Stimulated activated naive CD8-positive, alpha-beta T cell treated with anti-CD3 and anti-CD28 coated beads, Interleukin-15, amount 100 ng/mL, for 72 hours (primary cell): Measurements from ENCODE around the gene LIAS.

Experiments
- ATAC-seq: fragments of 150-1000 bp; cut with Tn5 transposase; 2 replicates; pipeline ENCODE4 v1.10.0; 2021; ENCODE audit warnings: mild to moderate bottlenecking, moderate library complexity
- DNase-seq, 2 donors: peaks; one replicate each; pipeline ENCODE4 v3.0.0; 2021 to 2022
- H3K27ac Mint-ChIP-seq, 2 donors: one replicate each; pipeline ENCODE4 v1.8.0; 2022; ENCODE audit warnings: mild to moderate bottlenecking in 2 of 2, mixed read lengths in 2 of 2, moderate library complexity in 2 of 2
- H3K27me3 Mint-ChIP-seq: one replicate; pipeline ENCODE4 v1.8.0; 2022; ENCODE audit warnings: mixed read lengths
- H3K4me1 Mint-ChIP-seq: one replicate; pipeline ENCODE4 v1.8.0; 2022; ENCODE audit warnings: mild to moderate bottlenecking, mixed read lengths
- H3K4me3 Mint-ChIP-seq, 2 donors: one replicate each; pipeline ENCODE4 v1.8.0; 2022; ENCODE audit warnings: mild to moderate bottlenecking in 2 of 2, mixed read lengths in 2 of 2, moderate library complexity in 1 of 2
- H3K9me3 Mint-ChIP-seq, 2 donors: one replicate each; pipeline ENCODE4 v1.8.0; 2022; ENCODE audit warnings: mixed read lengths in 2 of 2

Gene LIAS

DNA sequence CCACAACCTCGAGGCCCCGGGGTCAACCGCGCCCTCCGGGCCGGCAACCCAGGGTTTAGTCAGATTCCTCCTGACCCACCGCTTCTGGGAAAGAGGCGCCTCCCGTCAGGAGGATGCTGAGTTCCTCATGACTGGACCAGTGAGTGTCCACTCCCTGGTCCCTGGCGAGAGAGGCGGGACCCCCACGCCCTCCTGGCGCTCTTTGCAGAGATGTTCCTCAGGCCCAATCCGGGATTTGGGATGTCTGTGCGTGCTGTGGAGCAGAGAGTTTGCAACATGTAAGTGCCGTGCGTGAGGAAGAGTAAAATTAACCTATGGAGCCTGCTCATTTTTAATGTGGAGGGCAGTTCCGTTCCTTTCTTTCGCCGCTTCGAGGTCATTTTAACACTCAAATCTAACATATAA is 69.2 kb downstream of the LIAS start:
- Mint-ChIP-seq H3K4me3 (peak overlapping the region; percentile 98 to 99), H3K27ac (peak overlapping the region; percentile 69 to 89), H3K9me3 (peaks cover 22 to 31% of the 10 kb centered on the region in 2 donors), H3K4me1 (peaks cover 12% of the 10 kb centered on the region), H3K27me3 (no peaks in the 10 kb centered on the region)
- ATAC-seq (no peak), DNase-seq (no peak)
